WERI-Rb-1 (cell line): ENCODE results near the gene TCIRG1.
"Not testable (repeated sequence)": the region's sequence is repeated elsewhere in the genome, so short reads cannot be mapped to it uniquely, and the experiment has no call there.

Experiments used
- DNase-seq: peaks from one replicate; pipeline ENCODE4 v3.0.0-alpha.2; 2020
- H3K27ac ChIP-seq: fragments of 250-450 bp; sonication (Bioruptor Pico); 2 replicates; pipeline ENCODE4 v1.5.1; 2020; ENCODE audit warnings: mild to moderate bottlenecking, moderate library complexity
- H3K27me3 ChIP-seq: fragments of 250-450 bp; sonication (Bioruptor Pico); 2 replicates; pipeline ENCODE4 v1.5.1; 2021; ENCODE audit warnings: mild to moderate bottlenecking, low read depth, moderate library complexity; ENCODE audit not compliant: insufficient read depth, severe bottlenecking
- H3K36me3 ChIP-seq: fragments of 250-450 bp; sonication (Bioruptor Pico); 2 replicates; pipeline ENCODE4 v1.5.1; 2020; ENCODE audit warnings: mild to moderate bottlenecking, moderate library complexity
- H3K4me3 ChIP-seq: 2 replicates; pipeline ENCODE4 v1.5.1; 2011; ENCODE audit warnings: low read depth, mild to moderate bottlenecking, control low read depth, low read length
- H3K9me3 ChIP-seq: fragments of 250-450 bp; sonication (Bioruptor Pico); 2 replicates; pipeline ENCODE4 v1.5.1; 2021; ENCODE audit warnings: mild to moderate bottlenecking, moderate library complexity; ENCODE audit not compliant: severe bottlenecking
- CTCF ChIP-seq: IDR thresholded peaks from 2 replicates; pipeline ENCODE4 v1.5.1; 2011; ENCODE audit warnings: low read depth, mild to moderate bottlenecking, control low read depth, inconsistent platforms, low read length

TCIRG1 gene

GRCh38 chr11:68038718-68039525 is at the start of gene TCIRG1:
Gene TCIRG1, plus strand, starts transcription at chr11:68039025. Its CDS starts 2,247 bp downstream, at chr11:68041272.
- DNase-seq, result no peak
- TF ChIP-seq CTCF, result no peak
- H3K36me3 ChIP-seq, result peaks cover 5% of the 10 kb centered on the region
- no peaks in the 10 kb centered on the region for H3K9me3 ChIP-seq
- no peak within 1 kb of the TSS for H3K4me3 ChIP-seq
- no peaks in the 10 kb centered on the region for H3K27me3 ChIP-seq
- H3K27ac ChIP-seq, result peak within 1 kb of the TSS; percentile 79

GRCh38 chr11:67990546-67991346 is 48.1 kb upstream of the TCIRG1 start:
- H3K9me3 ChIP-seq, H3K27ac ChIP-seq, H3K4me3 ChIP-seq, DNase-seq, H3K27me3 ChIP-seq, H3K36me3 ChIP-seq: not testable (repeated sequence)

- H3K9me3 ChIP-seq, H3K4me3 ChIP-seq, H3K27me3 ChIP-seq, H3K27ac ChIP-seq, DNase-seq, H3K36me3 ChIP-seq: not testable (repeated sequence)
Measured at GRCh38 chr11:67991347-67992121, 47.3 kb upstream of the TCIRG1 start.

- H3K4me3 ChIP-seq, H3K9me3 ChIP-seq, H3K27ac ChIP-seq, H3K27me3 ChIP-seq, H3K36me3 ChIP-seq: not testable (repeated sequence)
- DNase-seq, result peak; percentile 52
- TF ChIP-seq CTCF, result peak; percentile 71
Measured at GRCh38 chr11:67993821-67994220, 45.0 kb upstream of the TCIRG1 start.

GRCh38 chr11:67994387-67994786 is 44.4 kb upstream of the TCIRG1 start:
- DNase-seq, H3K27me3 ChIP-seq, H3K27ac ChIP-seq, H3K9me3 ChIP-seq, H3K36me3 ChIP-seq, H3K4me3 ChIP-seq: not testable (repeated sequence)

GRCh38 chr11:67995129-67995528 is 43.7 kb upstream of the TCIRG1 start:
- H3K27me3 ChIP-seq, H3K4me3 ChIP-seq, H3K36me3 ChIP-seq, H3K27ac ChIP-seq, DNase-seq, H3K9me3 ChIP-seq: not testable (repeated sequence)

GRCh38 chr11:67995579-67995978 is 43.2 kb upstream of the TCIRG1 start:
- DNase-seq, H3K4me3 ChIP-seq, H3K9me3 ChIP-seq, H3K27ac ChIP-seq, H3K27me3 ChIP-seq, H3K36me3 ChIP-seq: not testable (repeated sequence)

- Histone ChIP-seq H3K36me3 (no peaks in the 10 kb centered on the region), H3K27ac (no peak overlapping the region), H3K4me3 (no peak overlapping the region), H3K27me3 (no peaks in the 10 kb centered on the region), H3K9me3 (no peaks in the 10 kb centered on the region)
- no peak for DNase-seq
- TF ChIP-seq CTCF, result no peak
Measured at GRCh38 chr11:67996051-67996450, 42.8 kb upstream of the TCIRG1 start.
